ENCODE results near the gene DENND4C. TPM values are rescaled to one million over a fixed set of nuclear protein-coding genes. Genes with fewer than 3 reads are reported as not detected.
"Not testable (repeated sequence)": the region's sequence is repeated elsewhere in the genome, so short reads cannot be mapped to it uniquely, and the experiment has no call there.

Gene DENND4C
- total RNA-seq, 1 donor from 2014 or later = 31.4 TPM

- no peak overlapping the region for H3K4me3 ChIP-seq (ENCODE audit: low read depth, low read length)
- no peak for TF ChIP-seq CTCF (conservative IDR thresholded peaks at IDR 0.05; ENCODE audit: low read depth, low read length)
- no peak for DNase-seq (ENCODE audit: low read depth)
These were observed 21.8 kb downstream of the DENND4C start for GRCh38 chr9:19252174-19252884.

- no peak overlapping the region for H3K4me3 ChIP-seq (ENCODE audit: low read depth, low read length)
- no peak for DNase-seq (ENCODE audit: low read depth)
- no peak for TF ChIP-seq CTCF (conservative IDR thresholded peaks at IDR 0.05; ENCODE audit: low read depth, low read length)
These were observed 22.4 kb downstream of the DENND4C start for GRCh38 chr9:19252885-19253219.

- H3K4me3 ChIP-seq (ENCODE audit: low read depth, low read length) = no peak overlapping the region
- DNase-seq (ENCODE audit: low read depth) = no peak
- TF ChIP-seq CTCF (conservative IDR thresholded peaks at IDR 0.05; ENCODE audit: low read depth, low read length) = no peak
These were observed 24.6 kb downstream of the DENND4C start for GRCh38 chr9:19255112-19255511.

- H3K4me3 ChIP-seq (ENCODE audit: low read depth, low read length) = no peak overlapping the region
These were observed 25.3 kb downstream of the DENND4C start for GRCh38 chr9:19255821-19256220.

GRCh38 chr9:19259665-19260255 lies 29.3 kb downstream of the DENND4C start:
- H3K4me3 ChIP-seq (ENCODE audit: low read depth, low read length); DNase-seq (ENCODE audit: low read depth): not testable (repeated sequence)

More at GRCh38 chr9:19255821-19256220, 25.3 kb downstream of the DENND4C start:
- DNase-seq (ENCODE audit: low read depth) = no peak
- TF ChIP-seq CTCF (conservative IDR thresholded peaks at IDR 0.05; ENCODE audit: low read depth, low read length) = no peak

GRCh38 chr9:19265602-19266001 lies 35.1 kb downstream of the DENND4C start:
- DNase-seq (ENCODE audit: low read depth) = not testable (repeated sequence)

GRCh38 chr9:19266778-19267384 lies 36.4 kb downstream of the DENND4C start:
- DNase-seq (ENCODE audit: low read depth); H3K4me3 ChIP-seq (ENCODE audit: low read depth, low read length): not testable (repeated sequence)

More at GRCh38 chr9:19265602-19266001, 35.1 kb downstream of the DENND4C start:
- not testable (repeated sequence) for H3K4me3 ChIP-seq (ENCODE audit: low read depth, low read length)

- TF ChIP-seq CTCF (conservative IDR thresholded peaks at IDR 0.05; ENCODE audit: low read depth, low read length) = no peak
- DNase-seq (ENCODE audit: low read depth) = no peak
- no peak overlapping the region for H3K4me3 ChIP-seq (ENCODE audit: low read depth, low read length)
These were observed 39.1 kb downstream of the DENND4C start for GRCh38 chr9:19269582-19269981.

Data from epithelial cell of proximal tubule (primary cell).